SU-DHL-6 (cell line): ENCODE data around the gene RBMS1.

Experiments
- H2AFZ ChIP-seq: fragments of 200-600 bp; sonication (generic); 2 replicates; pipeline ENCODE4 v1.6.1; 2014; ENCODE audit warnings: low read depth, mild to moderate bottlenecking, moderate library complexity, mixed read lengths, antibody characterized with exemption, low read length; ENCODE audit not compliant: severe bottlenecking
- H3F3A ChIP-seq: fragments of 200-600 bp; shearing (Covaris generic); 2 replicates; pipeline ENCODE4 v1.6.0; 2016; ENCODE audit warnings: antibody characterized with exemption, mild to moderate bottlenecking; ENCODE audit not compliant: insufficient read depth
- H3K27ac ChIP-seq: fragments of 200-600 bp; sonication (generic); 2 replicates; pipeline ENCODE4 v1.5.1; 2016; ENCODE audit warnings: low read depth, mild to moderate bottlenecking, low read length, moderate library complexity, mixed read lengths
- H3K27me3 ChIP-seq: fragments of 200-600 bp; sonication (generic), shearing (Covaris generic); 2 replicates; pipeline ENCODE4 v1.6.0; 2014; ENCODE audit warnings: mild to moderate bottlenecking, low read length
- H3K36me3 ChIP-seq: fragments of 200-600 bp; sonication (generic); 2 replicates; pipeline ENCODE4 v1.6.1; 2014; ENCODE audit warnings: mild to moderate bottlenecking, low read length, mixed read lengths
- H3K4me2 ChIP-seq: fragments of 300-600, 200-600 bp; shearing (Covaris generic), sonication (generic); 2 replicates; pipeline ENCODE4 v1.6.0; 2014; ENCODE audit warnings: low read length, low read depth, mild to moderate bottlenecking; ENCODE audit not compliant: poor library complexity, severe bottlenecking
- H3K4me3 ChIP-seq: fragments of 200-600 bp; sonication (generic); 2 replicates; pipeline ENCODE4 v1.5.1; 2014; ENCODE audit warnings: antibody characterized with exemption, low read length, mild to moderate bottlenecking, mixed read lengths; ENCODE audit not compliant: insufficient read depth, poor library complexity, severe bottlenecking
- H3K79me2 ChIP-seq: fragments of 200-600 bp; sonication (generic); 2 replicates; pipeline ENCODE4 v1.6.1; 2014; ENCODE audit warnings: mild to moderate bottlenecking, low read length, moderate library complexity; ENCODE audit not compliant: insufficient read depth
- H3K9ac ChIP-seq: fragments of 200-600 bp; sonication (generic); 2 replicates; pipeline ENCODE4 v1.7.0; 2014; ENCODE audit warnings: mild to moderate bottlenecking, low read length
- H3K9me2 ChIP-seq: fragments of 200-600 bp; sonication (generic); replicated peaks from 2 replicates; pipeline ENCODE4 v1.6.1; 2014; ENCODE audit warnings: low read length; ENCODE audit not compliant: insufficient read depth
- H3K9me3 ChIP-seq: fragments of 200-600 bp; sonication (generic); 2 replicates; pipeline ENCODE4 v1.6.1; 2014; ENCODE audit warnings: low read length, mixed read lengths; ENCODE audit not compliant: insufficient read depth
- H4K20me1 ChIP-seq: fragments of 200-600 bp; sonication (generic); 2 replicates; pipeline ENCODE4 v1.6.1; 2014; ENCODE audit warnings: low read depth, mild to moderate bottlenecking, antibody characterized with exemption, low read length, moderate library complexity, mixed read lengths
- EZH2phosphoT487 ChIP-seq: fragments of 200-600 bp; sonication (generic), shearing (Covaris generic); conservative IDR thresholded peaks from 2 replicates; pipeline ENCODE4 v1.6.1; 2018; ENCODE audit warnings: mild to moderate bottlenecking, antibody characterized with exemption, low read length, moderate library complexity, mixed read lengths
- TF ChIP-seq, protein P1 (sequence below): fragments of 200-600 bp; sonication (generic); IDR thresholded peaks from one replicate; pipeline ENCODE4 v1.5.1; 2017; ENCODE audit warnings: antibody characterized with exemption, mild to moderate bottlenecking, low read length, moderate library complexity; ENCODE audit not compliant: insufficient read depth, poor library complexity, severe bottlenecking

Gene RBMS1

GRCh38 chr2:160318218-160318617 is 175.4 kb downstream of the RBMS1 start:
- TF ChIP-seq EZH2phosphoT487: no peak
- TF ChIP-seq, protein P1, sequence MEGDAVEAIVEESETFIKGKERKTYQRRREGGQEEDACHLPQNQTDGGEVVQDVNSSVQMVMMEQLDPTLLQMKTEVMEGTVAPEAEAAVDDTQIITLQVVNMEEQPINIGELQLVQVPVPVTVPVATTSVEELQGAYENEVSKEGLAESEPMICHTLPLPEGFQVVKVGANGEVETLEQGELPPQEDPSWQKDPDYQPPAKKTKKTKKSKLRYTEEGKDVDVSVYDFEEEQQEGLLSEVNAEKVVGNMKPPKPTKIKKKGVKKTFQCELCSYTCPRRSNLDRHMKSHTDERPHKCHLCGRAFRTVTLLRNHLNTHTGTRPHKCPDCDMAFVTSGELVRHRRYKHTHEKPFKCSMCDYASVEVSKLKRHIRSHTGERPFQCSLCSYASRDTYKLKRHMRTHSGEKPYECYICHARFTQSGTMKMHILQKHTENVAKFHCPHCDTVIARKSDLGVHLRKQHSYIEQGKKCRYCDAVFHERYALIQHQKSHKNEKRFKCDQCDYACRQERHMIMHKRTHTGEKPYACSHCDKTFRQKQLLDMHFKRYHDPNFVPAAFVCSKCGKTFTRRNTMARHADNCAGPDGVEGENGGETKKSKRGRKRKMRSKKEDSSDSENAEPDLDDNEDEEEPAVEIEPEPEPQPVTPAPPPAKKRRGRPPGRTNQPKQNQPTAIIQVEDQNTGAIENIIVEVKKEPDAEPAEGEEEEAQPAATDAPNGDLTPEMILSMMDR: no peak
- Histone ChIP-seq H2AFZ (no peak overlapping the region), H3K36me3 (no peaks in the 10 kb centered on the region), H3K9ac (no peak overlapping the region), H3K79me2 (no peaks in the 10 kb centered on the region), H3K4me2 (no peak overlapping the region), H3K27ac (no peak overlapping the region), H4K20me1 (no peaks in the 10 kb centered on the region), H3K4me3 (no peak overlapping the region), H3K9me2 (no peaks in the 10 kb centered on the region), H3F3A (no peaks in the 10 kb centered on the region), H3K9me3 (no peaks in the 10 kb centered on the region), H3K27me3 (no peaks in the 10 kb centered on the region)

DNA sequence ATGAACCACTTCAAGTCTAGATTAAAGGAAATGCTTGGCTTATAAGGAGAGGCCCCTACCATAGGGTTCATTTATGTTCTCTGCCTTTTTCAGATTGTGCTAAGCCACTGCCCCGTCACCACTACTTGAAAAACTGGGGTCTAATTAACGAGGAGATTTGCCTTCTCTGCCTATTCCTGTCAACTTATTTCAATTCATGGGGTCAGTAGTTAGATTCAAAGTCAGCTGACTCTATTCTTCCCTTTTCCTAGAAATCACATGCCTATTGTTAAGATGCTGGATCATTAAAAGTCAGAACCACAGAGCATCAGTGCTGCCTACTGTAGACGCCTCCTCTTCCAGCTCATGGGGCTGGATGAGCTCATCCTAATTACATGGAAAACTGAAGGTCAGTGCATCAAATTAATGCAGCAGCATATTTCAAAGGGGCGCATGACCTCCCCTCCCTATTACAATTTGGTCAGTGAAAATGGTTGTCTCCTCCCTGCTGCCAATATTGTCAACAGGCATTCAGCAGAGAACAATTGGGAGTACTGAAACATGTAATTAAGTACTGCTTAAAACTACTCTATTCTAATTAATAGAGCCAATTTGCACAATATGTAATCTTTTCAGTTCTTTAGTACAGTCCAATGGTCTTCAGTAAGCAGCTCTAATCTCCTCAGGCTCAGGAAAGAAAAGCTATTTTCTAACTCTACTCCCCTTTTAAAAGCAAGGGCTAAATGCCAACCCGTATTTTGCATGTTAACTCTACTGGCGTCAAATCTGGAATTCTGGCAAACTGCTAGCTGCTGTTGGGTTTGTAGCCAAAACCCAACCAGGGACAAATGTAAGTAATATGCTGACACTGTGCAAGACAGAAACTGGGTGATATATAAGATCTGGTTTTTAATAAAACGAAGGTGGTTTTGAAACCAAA is 176.2 kb downstream of the RBMS1 start:
- Histone ChIP-seq H3K36me3 (no peaks in the 10 kb centered on the region), H3K79me2 (no peaks in the 10 kb centered on the region), H3K9ac (no peak overlapping the region), H3K27me3 (no peaks in the 10 kb centered on the region), H4K20me1 (no peaks in the 10 kb centered on the region), H3F3A (no peaks in the 10 kb centered on the region), H3K9me2 (no peaks in the 10 kb centered on the region), H3K4me2 (no peak overlapping the region), H3K27ac (no peak overlapping the region), H3K4me3 (no peak overlapping the region), H2AFZ (no peak overlapping the region), H3K9me3 (no peaks in the 10 kb centered on the region)
- TF ChIP-seq EZH2phosphoT487: no peak
- TF ChIP-seq, protein P1: no peak

GRCh38 chr2:160315337-160315736 is 178.3 kb downstream of the RBMS1 start:
- H3K27ac ChIP-seq: no peak overlapping the region
- no peaks in the 10 kb centered on the region for H3K9me3 ChIP-seq
- no peaks in the 10 kb centered on the region for H3K27me3 ChIP-seq
- H2AFZ ChIP-seq: no peak overlapping the region
- H3K9me2 ChIP-seq: no peaks in the 10 kb centered on the region
- no peaks in the 10 kb centered on the region for H3K36me3 ChIP-seq
- no peak overlapping the region for H3K4me2 ChIP-seq
- no peak overlapping the region for H3K9ac ChIP-seq
- no peaks in the 10 kb centered on the region for H4K20me1 ChIP-seq
- TF ChIP-seq, protein P1: no peak
- no peak for TF ChIP-seq EZH2phosphoT487
- no peaks in the 10 kb centered on the region for H3F3A ChIP-seq
- H3K79me2 ChIP-seq: no peaks in the 10 kb centered on the region
- no peak overlapping the region for H3K4me3 ChIP-seq
